GM21360 (cell line): ENCODE data around the gene NOXA1.

Source experiments
- ATAC-seq: cut with Tn5 transposase; IDR thresholded peaks from one replicate; pipeline ENCODE4 v1.9.1; 2021; ENCODE audit warnings: mild to moderate bottlenecking, moderate library complexity; ENCODE audit not compliant: unreplicated experiment

NOXA1 gene

DNA sequence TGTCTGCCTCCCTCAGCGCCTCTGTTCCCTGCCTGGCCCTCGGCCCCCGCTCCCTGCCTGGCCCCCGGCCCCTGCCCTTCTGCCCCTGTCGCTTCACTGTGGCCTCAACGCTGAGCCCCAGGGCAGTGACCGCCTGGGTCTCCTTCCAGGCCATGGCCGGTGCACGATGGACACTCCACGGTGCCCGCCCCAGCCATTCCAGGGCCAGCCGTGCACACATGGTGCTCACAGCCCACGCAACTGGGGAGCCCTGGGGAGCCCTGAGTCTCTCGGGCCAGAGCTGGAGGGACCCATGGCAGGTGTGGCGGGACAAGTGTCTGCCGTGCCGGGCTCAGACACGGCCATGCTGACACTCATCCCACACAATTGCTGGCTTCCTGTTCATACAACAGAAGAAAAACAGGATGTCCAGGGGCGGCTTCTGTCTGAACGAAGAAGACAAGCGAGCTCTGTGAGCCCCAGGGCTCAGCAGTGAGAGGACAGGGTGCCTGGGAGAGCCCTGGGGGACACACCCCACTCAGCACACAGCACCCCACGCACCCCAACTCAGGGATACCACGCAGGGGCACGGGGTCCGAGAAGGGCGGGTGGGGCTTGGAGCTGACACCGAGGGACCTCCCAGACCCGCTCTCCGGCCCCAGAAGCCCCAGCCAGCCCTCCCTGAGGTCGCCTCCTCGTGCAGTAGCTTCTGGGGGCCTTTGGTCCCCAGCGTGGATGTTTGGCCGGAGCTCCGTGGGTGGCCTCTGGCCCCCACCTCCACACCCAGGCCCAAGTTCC lies 35.9 kb upstream of the NOXA1 start:
- no peak for ATAC-seq

DNA sequence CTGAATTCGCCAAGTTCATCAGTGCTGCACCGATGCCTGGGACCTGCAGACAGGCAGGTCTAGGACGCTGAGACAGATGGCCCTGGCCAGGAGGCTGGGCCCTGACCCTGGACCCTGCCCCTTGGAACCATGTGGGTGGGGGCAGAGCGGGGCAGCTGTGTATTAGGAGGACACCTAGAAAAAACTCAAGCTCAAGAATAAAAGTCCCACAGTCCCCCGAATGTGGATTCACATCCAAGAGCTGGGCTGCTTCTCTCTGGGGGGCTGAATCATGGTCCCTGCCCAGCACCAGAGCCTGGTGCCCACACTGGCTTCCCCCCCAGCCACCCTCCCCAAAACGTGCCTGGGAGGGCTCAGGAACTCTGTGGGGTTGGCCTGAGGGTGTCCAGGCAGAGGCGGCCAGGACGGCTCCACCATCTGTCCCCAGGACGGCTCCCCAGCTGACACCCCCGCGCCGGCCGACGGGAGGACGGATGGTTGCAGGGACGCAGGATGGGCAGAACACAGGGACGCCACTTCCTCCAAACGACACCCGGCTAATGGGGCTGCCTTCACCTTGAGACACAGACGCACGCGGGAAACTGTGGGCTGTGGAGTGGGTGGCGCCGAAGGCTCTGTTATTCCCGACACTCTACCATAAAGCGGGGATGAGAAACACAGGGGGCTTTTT lies 35.2 kb upstream of the NOXA1 start:
- no peak for ATAC-seq

DNA sequence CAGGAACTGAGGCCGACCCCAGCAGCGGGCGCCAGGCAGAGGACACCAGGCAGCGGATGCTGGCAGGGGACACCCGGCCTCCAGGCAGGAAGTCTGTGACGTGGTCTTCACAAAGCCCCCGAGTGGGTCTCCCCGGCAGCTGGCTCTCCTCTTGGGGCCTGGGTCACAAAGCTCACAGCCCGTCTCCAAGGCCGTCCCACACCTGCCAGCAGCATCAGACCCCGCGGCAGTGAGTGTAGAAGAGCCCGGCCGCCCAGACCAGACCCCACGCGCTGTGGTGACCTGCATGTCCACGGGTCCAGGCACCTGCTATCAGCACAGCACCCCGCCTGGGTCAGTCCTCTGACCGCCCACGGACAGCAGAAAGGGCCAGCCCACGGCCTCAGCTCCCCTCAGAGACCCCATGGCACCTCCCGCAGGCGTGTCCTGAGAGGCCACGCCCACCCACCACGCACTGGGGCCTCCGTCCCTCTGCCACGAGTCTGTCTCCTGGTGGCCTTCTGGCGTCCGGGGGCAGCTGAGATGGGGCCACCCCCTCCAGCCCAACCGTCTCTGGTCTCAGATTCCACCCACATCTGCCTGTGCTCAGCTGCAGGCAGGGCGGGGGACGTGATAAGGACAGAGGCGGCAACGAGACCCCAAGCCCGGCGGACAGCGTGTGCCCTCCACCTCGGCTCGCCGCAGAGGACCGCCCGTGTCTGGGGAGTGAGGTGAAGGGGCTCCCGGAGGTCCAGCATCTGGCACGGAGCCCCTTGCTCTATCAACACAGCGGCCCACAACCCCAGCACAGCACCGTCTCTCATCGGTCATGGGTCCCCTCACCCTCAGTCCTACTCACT lies 34.4 kb upstream of the NOXA1 start:
- ATAC-seq = no peak

DNA sequence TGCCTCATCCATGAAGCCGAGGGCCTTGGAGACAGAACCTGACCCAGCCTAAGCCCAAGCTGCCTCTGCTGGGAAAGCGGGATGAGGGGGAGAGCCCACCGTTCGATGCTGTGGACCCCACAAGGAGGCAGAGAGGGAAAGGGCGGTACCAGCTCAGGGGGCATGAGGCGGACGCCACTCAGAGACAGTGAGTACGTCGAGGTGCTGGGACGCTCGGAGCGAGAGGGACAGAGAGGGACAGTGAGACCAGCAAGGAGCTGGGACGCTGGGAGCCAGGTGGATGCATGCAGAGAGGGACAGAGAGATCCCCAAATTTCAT lies 33.8 kb upstream of the NOXA1 start:
- no peak for ATAC-seq

DNA sequence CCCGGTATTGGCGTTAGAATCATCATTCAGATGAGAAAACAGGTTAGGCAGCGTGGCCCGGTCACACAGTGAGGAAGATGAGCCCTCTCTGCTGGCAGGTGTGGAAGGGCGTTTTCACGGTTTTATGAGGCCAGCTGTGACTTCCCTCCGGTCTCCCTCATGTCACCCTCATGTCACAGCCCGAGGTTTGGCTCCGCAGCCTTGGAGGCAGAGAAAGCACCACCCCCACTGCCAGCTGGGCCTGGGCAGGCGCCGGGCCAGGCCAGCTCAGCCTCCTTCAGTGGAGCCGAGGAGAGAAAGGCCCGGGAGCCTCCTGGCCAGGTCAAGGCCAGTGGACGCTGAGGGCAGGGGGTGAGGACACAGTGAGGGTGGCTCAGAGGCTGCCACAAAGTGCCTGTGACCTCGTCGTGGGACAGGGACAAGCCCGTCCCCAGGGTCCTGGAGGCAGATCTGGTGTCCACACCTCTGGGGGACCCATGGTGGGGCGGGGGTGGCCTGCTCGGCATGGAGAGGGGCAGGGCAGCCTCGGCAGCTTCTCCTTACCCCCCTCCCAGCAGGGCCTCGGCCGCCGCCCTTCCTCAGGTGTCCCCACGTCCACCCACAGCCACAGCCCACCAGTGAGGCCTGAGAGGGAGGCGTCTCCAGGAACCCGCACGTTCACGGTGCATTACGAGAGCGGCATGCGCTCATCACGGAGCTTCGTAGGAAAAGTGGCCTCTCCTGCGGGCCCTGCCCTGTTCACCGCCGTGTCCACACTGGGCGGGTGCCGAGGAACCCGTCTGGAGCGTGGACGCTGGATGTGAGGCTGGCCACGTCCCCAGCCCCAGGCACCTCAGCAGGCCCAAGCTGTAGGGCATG lies 32.4 kb upstream of the NOXA1 start:
- ATAC-seq = no peak

DNA sequence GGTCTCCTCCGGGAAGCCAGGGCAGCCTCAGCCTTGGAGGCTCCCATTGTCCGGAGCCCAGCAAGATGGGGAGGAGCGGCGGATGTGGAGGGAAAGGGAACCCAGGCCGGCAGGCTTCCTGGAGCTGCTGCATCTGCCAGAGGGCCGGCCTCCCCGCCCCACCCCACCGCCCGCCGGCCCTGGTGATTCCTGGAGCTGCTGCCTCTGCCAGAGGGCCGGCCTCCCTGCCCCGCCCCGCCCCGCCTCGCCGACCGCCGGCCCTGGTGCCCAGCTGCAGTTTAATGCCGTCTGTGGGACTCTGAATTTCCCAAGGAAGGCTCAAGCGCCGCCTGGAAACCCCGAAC lies 31.8 kb upstream of the NOXA1 start:
- ATAC-seq = no peak

DNA sequence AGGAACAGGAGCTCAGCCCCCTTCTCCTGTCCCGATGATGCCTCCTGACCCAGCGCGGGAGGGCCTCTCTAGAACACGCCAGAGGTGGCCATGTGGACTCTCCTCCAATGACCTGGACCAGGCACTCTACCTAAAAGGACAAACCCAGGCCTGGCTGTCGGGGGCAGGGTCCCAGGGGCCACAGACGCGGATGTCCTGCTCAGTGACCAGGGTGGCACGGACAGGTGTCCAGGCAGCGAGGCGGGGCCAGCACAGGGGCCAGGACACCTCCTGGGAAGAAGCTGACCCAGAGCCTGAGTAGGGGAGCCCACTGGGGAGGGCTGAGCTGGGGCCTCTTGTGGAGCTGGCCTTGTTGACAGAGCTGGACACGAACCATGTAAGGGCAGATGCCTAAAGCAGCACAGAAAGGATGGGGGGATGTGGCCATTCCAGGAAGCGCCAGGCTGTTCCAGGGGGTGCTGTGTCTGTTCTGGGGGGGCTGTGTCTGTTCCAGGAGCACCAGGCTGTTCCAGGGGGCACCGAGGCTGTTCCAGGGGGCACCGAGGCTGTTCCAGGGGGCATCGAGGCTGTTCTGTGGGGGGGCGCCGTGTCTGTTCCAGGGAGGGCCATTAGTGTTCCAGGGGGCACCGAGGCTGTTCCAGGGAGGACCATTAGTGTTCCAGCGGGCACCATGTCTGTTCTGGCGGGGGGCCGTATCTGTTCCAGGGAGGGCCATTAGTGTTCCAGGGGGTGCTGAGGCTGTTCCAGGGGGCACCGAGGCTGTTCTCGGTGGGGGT lies 30.8 kb upstream of the NOXA1 start:
- no peak for ATAC-seq

DNA sequence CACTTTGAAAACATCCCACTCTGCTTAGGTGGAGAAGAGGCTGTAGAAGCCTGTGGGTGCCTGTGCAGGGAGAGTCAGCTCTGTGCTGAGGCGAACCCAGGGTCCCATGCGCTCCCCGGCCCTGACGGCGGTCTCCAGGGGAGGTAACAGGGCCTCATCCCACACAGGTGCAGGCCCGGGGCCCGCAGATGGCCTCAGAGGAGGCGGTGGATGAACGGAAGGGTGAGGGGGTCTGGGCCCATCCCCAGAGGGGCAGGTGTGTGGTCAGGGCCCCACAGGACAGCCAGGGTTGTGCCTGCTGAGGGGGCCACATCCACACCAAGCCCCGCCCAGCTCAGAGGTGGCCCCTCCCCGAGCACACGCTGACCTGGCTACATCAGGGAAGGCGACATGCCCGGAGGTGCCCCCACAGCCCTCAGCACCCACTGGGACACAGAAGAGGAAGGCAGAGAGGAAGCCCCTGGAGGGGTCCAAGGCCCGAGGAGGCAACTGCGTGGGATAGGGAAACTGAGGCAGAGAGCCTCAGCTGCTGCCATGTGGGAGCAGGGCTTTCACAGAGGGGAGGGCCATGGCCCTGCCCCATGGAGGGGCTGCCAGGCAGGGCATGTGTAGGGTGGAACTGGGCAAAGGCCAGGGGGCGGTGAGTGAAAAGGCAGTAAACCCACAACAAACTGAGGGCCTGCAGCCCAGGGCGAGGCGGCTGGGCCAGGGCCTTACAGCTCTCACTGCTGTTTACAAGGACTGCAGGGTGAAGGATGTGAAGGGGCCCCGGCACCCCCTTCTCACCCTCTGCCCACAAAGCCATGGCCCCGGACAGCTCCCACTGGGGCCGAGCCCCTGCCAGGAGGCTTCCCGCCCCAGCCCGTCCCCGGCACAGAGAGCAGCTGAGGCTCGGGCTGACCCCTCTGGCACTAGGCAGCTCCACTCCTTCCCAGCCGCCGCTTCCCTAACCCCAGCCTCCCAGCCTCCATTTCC lies 29.7 kb upstream of the NOXA1 start:
- ATAC-seq = no peak

DNA sequence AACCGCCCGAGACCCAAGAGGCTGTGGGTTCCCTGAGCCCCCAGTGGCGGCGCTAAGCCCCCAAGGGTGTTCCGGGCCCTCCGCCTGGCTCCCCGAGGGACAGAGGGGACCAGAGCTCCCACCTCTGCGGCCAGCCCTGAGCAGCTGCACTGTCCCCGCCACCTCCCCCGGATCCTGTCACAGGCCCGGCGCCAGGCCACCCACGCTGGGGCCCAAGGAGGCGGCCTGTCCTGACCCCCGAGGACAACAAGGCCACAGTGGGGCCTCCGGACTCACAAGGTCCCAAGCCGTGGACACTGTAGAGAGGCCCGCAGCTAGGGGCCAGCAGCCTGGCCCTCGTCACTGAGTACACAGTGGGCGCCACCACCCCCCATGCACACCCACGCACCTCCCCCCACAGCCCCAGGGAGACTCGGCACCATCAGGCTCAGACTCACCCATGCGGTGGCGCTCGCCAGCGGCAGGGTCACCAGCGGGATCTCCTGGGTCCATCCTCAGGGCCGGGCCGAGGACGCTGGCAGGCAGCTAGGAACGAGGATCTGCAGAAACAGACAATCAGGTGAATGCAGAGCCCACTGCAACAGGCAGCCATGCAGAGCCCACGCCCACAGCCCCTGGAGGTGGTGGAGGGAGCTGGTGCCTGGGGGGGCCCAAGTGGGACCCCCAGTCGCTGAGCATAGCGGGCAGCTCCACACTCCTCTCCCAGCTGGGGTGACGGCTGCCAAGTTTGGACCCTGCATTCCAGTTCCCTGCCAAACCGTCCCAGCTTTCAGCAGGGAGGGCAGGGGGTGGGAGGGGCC lies 28.1 kb upstream of the NOXA1 start:
- ATAC-seq = no peak

DNA sequence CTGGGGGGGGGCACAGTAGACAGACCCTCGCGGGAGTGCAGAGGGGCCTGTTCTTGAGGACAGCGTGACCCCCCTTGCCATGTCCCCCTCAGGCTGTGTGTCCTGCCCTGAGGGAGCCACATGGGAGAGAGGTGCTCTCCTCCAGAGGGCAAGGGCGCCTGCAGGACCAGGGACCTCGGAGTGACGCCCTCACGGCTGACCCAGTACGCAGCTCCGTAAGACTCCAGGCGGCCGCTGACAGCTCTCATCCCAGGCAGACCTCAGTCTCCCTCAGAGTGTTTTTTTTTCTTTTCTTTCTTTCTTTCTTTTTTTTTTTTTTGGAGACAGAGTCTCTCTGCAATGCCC lies 27.6 kb upstream of the NOXA1 start:
- ATAC-seq = no peak

DNA sequence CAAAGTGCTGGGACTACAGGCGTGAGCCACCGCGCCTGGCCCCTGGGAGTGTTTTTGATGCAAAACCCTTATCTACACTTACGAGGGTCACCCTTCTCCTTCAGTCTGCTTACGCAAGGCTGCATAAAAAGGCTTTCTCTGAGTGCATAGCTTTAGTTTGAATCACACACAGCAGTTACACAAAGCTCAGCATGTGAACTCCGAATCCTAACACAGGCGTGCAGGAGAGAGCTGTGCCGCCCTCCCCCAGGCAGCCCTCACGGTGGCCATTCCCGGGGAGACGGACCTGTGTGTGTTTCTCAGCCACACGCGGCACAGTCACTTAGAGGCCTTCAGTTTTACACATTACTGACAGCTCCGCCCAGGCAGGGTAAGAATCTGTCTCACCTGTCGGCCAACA lies 27.0 kb upstream of the NOXA1 start:
- no peak for ATAC-seq

DNA sequence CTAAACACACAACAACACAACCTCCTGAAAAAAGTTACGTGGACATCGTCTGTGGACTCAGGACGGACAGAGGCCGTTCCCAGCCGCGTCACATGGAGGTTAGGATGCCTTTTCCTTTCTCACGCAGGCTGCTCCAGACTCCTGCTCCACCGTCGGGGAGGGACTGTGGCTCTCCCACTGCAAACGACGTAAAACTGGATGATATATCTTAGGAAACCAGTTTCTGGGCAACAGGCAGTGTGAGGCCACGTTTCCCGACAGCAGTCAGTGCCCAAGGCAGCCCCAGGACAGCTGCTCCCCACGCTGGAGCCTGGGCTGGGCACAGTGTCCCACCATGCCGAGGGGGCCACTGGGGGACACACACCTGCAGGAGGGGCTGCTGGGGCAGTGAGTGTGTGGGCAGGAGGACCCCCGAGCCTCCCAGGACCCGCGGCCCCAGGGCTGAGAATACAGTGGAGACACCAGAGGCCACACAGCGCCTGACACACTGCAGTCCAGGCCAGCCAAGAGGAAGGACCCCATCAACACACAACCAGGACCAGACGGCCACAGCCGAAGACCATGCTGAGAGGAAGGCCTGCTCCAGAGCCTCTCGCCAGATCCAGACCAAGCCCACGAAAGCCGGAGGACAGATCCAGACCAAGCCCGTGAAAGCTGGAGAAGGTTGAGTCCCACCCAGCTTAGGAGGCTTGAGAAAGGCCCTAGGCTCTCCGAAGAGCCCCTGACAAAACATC lies 26.4 kb upstream of the NOXA1 start:
- ATAC-seq = no peak

DNA sequence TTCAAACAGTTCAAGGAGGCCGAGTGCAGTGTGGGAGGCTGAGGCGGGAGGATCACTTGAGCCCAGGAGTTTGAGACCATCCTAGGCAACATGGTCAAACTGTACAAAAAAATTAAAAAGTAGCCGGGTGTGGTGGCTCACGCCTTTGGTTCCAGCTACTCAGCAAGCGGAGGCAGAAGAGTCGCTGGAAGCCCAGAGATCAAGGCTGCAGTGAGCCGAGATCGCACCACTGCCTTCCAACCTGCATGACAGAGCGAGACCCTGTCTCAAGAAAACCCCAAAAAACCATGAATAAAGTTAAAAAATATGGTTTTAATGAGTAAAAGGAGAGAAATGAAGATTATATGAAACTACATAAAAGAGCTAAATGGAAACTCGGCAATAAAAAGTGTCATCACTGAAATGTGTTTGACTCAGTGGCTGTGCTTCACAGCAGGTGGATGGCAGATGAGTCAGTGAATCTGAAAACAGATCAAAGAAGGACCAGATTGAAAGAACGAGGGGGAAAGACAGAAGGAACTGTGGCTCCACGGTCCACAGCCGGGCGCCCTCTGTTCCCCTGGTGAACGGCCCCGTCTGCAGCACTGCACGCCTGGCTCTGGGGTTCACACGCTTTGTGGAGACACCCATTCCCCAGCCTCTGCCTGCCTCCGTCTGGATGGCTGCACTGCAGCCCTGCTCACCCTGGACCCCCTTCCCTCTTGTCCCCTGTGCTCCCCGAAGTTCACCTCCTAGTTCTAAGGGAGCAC lies 25.3 kb upstream of the NOXA1 start:
- ATAC-seq = no peak

DNA sequence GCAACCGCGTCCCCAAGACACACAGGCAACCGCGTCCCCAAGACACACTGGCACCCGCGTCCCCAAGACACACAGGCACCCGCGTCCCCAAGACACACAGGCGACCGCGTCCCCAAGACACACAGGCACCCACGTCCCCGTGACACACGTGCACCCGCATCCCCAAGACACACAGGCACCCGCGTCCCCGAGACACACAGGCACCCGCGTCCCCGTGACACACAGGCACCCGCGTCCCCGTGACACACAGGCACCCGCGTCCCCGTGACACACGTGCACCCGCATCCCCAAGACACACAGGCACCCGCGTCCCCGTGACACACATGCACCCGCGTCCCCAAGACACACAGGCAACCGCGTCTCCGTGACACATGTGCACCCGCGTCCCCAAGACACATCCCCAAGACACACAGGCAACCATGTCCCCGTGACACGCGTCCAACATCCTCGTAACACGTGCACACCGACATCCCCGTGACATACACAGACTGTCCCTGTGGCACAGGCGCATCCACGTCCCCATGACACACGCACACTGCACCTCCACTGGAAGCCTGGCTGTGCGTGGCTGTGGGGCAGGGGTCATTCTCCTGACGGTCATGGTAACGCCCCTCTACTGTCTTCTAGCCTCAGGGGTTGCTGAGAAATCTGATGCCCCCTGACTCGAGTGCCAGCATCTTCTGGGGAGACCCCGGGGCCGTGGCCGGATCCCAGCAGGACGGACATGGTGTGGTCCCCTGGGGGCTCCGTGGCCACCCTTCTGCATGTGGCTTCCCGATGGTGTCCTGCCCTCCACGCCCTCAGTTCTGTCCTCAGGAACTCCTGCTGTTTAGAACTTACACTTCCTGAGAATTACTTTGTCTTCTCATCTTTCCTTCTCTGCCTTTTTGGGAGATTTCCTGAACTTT lies 24.4 kb upstream of the NOXA1 start:
- no peak for ATAC-seq

DNA sequence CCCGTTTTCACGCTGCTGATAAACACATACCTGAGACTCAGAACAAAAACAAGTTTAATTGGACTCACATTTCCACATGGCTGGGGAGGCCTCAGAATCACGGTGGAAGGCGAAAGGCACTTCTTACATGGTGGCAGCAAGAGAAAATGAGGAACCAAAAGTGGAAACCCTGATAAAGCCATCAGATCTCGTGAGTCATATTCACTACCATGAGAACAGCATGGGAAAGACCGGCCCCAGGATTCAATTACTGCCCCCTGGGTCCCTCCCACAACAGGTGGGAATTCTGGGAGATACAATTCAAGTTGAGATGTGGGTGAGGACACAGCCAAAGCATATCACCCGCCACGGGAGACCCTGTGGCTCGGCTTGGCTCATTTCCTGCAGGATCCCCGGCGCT lies 20.4 kb upstream of the NOXA1 start:
- ATAC-seq = no peak

DNA sequence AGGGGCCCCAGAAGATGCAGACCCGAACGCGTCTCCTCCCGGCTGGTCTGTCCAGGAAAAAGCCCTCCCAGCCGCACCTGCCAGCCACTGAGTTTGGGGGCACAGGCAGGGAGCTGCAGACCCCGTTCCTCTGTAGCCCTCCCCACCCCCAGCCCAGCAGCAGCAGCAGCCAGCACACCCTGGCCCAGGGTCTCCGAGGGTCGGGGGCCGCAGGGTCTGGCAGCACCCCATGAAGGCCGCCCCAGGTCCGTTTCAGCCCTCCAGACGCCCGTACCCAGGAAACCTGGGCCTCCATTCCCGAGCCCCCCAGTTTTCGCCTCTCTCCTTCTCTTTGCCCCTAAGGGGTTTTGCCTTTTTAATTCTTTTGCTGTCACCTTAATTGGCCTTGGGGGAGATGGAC lies 19.9 kb upstream of the NOXA1 start:
- ATAC-seq = no peak
